Measurements from ENCODE around the gene NECTIN4.
"Not testable (repeated sequence)": the region's sequence is repeated elsewhere in the genome, so short reads cannot be mapped to it uniquely, and the experiment has no call there.

Gene NECTIN4

DNA sequence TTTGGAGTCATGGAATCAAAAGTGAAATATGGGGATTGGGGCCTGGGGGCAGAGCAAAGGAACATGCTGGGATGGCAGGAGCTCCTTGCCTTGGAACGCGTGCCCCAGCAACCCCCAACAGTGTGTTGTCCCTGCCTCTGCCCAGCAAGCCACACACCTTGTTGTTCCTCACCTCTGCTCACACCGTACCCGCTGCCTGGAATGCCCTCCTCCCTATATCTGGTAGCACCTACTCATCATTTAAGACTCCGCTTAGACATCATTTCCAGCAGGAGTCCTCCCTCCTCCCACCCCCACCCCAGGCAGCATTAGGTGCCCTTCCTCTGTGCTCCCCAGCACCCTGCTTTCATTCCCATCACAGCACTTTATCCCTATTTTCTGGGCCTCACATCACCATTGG, 7.8 kb downstream of the NECTIN4 start:
- no peak for DNase-seq

DNA sequence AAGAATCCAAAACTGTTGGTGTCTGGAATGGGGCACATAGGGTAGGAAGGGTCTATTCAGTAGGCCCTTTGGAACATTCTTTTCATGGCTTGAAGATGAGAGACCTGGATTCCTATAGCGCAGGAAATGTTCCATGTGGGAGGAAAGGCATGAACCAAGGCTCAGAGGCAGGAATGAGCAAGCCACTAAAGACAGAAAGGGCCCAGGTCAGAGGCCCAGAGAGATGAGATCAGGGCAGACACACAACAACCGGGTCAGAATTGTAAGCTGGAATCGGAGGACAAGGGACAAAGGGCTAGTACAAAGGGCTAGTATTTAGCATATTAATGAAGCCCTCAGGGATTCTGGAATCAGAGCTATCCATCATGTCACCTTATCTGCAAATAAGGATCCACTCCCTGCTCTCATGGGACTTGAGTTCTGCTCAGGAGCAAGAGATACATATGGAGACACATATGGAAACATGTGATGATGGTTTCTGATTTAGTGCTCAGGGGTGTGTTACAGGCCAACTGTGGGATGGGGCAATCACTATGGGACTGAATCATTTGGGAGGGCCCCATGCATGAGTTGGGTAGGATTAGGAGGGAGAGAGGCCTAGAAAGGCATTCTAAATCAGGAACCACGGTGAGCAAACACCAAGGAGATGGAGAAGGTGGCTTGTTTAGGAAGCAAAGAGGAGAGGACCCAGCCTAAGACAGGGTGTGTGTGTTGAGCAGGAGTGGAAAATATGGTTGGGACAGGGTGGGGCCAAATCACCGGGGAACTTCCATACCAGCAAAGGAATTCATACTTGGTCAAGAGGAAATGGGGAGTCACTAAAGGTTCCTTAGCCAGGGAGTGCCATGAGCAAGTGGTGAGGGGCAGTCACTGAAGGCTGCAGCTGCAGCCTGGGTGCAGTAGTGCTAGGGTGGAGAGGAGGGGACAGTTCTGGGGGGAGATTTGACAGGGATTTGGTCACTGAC, 8.6 kb downstream of the NECTIN4 start:
- no peak for DNase-seq

DNA sequence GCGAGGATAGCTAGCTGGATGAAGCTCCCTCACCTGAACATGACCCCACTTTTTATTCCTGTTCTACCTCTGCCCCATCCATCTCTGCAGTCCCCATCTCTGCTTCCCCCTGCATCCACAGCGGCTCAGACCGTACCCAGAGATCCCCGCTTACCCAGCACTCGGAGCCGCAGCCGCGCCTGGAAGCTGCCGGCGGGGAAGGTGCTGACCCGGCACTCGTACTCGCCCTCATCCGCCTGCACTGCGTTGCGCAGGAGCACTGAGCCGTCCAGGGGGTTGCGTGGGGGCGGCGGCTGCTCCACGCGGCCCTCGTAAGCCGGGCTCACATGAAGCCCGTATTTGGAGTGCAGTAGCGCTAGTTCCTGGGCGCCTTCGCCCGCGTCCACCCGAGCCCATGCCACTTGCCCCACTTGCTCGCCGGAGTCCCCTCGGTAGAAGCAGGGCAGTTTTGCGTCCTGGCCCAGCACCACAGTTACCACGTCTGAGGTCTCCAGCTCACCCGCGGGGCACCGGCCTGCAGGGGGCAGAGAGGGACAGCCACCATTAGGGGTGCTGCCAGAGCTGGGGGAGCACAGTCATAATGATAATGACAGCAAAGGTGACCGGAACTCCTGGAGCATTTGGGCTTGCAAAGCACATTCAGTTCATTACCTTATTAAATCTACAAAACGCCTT, 9.8 kb downstream of the NECTIN4 start:
- no peak for DNase-seq

DNA sequence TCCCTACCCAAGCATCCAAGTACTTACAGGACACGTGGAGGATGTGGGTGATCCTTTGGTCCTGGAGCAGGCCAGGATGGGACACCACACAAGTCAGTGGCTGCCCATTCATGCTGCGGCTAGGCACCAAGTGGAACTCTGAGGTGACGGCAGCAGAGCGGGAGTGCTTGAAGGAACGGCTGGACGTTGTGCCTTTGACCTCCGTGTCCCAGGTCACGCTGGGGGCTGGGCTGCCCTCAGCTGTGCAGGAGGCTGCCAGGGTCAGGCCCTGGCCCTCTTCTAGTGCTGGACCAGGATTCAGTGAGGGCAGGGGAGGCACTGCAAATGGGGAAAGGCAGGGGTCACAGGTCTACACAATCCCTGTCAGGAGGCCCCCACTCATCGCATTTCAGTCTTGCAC, 11.9 kb downstream of the NECTIN4 start:
- no peak for DNase-seq

DNA sequence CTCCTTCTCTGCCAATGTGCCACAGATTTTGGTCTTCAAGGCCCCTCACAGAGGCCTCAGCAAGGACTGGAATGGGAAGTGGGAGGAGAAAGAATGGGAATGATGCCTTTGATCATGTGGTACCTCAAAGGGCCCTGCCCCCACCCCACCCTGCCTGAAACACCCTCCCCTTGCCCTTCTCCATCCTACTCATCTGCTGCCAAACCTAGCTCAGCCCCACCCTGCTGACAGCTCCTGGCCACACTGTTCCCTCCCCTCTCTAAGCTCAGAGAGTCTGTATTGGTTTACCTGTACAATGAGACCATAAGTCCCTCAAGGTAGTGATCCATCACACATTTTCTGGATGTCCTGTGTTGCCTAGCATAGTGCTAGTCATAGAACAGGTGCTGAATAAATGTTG, 12.9 kb downstream of the NECTIN4 start:
- no peak for DNase-seq

DNA sequence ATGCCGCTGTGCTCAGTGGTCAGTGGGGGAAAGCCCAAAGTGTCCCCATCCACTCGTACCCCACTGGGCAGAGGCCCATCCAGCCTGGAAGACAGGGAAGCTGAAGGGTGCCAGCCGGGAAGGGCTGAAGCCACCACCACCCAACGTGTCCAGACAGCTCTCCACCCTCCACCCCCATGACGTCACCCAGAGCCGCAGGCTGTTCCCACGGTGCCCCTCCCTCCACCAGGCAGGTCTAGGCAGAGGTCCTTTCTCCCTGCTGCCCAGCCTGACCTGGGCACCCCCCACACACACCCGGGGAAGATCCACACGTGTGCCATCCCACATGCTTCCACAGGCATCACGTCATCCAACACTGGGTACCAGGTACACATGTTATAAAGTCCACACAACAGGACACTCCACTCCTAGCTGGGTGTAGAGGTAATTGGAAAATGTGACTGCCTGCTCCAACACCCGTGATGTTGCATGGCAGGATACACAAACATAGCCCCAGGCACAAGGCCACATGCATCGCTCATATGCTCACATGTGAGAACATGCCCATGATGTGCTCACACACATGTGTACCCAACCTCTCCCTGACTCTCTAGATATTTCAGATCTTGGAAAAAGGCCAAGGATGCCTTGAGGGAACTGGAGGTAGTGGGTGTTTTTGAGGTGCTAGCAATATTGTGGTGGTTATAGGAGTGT, 14.5 kb downstream of the NECTIN4 start:
- DNase-seq, result no peak

DNA sequence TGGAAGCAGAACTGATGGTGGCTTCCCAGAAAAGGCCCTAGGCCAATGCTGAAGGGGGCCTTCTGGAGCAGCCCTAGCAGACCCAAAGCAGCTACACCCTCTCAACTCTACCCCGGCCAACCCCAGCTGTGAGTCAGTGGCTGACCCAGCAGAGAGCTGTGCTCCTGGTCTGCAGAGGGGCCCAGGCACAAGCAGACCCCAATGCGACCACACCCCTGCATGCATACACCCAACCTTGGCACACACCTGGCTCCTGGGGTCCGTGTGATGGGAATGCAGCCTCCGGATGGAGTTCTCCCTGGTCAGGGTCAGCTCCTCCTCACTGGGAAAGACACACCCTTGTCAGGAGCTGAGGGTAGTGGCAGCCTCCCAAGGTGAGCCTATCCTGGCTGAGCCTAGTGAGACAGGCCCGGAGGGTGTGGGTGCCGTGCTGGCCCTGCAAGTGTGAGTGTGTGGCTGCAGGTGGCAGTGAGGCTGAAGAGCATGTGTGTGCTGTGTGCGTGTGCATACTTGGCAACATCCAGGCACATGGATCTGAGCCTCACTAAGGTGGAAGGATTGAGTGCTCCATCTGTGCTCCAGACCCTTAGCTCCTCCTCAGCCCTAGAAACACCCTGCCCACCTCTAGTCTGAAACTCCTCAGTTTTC, 15.8 kb downstream of the NECTIN4 start:
- no peak for DNase-seq

DNA sequence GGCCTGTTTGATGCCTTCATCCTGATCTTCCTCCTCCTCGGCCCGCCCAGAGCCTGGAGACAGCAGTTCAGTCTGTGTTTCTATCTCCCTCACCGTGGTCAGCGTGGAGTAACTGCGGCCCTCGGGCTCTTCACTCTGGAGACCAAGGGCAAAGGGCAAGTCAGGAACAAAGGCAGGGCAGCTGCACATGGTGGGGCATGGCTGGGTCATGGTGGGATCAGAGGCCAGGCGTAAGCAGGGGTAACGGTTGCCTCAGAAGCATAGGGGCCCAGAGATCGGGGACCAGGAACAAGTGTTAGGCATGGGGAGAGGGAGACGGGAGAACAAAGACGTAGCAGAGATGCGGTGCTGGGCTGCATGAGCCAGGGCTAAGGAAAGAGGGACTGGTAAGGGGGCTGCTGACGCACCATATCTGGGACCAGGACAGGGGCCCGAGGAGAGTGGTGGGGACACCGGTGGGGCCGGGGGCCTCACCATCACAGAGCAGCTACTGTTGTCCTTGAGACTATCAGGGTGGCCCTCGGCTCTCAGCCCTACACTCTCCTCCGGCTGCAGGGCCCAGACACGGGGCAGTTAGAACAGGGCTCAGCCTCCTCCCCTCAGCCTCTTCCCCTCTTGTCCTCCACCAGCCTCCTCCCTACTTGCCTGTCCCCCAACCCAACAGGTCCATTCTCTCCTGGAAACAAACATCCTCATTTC, 16.5 kb downstream of the NECTIN4 start:
- DNase-seq, result no peak

DNA sequence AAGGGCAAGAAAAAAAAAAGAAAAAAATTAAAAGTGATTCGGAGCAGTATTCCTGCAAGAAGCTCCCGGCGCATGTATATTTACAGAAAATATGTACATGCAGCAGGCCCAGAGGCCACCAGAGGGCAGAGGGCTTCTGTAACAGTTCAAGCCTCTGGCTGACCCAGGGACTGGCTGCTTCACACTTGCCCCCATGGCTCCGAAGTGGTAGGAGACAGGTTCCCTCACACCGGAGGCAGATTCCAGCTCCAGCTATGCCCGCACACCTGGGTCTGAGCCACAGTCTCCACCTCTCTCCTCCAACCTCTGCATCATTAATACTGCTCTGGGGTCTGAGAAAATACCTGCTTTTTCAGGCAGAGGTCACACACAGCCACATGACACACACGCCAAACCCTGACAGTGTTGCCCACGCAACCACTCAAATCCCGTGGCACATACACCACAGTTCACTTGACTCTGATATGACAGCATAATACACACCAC, 17.4 kb downstream of the NECTIN4 start:
- DNase-seq, result no peak

DNA sequence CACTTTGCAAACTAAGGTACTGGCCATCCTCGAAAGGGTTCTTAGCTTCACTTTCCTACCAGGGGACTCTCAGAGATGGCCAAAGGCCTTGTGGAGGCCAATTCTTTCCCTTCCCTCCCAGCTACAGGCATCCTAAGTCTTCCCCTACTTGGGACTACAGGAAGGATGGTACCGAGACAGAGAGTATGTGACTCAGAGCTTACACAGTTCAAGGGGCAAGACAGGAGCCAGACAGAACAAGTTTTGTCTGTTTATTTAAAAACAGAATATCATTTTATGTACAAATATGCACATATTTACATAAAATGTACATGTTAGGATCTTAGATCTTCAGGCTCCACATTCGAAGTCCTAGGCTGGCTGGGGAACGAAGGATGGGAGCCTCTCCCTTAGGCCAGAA, 18.6 kb downstream of the NECTIN4 start:
- no peak for DNase-seq

DNA sequence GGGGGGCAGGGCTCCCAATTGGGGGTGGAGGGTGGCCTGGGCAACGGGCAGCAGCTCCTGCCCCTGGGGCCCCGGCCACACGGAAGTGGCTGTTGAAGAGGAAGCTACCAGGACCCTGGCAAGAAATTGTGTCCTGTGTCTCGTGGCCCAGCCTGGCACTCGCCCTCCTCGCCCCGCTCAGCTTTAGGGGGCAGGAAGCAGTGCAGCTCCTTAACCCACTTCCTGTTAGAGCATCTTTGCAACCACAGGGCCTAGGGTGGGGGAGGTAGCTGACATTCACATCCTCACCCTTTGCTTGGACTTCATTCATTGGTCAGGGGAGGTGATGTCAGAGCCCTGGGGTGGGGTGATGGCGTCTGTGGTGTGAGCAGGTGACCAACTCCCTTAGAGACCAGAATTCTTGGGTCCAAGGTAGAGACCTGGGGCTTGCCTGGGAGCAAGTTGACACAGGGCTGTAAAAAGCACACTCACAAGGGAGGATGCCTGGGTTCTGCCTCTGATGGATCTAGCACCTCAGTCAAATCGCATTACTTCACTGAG, 19.6 kb downstream of the NECTIN4 start, which contains the start of gene ARHGAP30:
TSS of gene ARHGAP30 (minus strand) at position 161 of the 540 bp plus-strand sequence. CDS start 267 bp downstream, outside the sequence.
- DNase-seq, result peak; percentile 88

DNA sequence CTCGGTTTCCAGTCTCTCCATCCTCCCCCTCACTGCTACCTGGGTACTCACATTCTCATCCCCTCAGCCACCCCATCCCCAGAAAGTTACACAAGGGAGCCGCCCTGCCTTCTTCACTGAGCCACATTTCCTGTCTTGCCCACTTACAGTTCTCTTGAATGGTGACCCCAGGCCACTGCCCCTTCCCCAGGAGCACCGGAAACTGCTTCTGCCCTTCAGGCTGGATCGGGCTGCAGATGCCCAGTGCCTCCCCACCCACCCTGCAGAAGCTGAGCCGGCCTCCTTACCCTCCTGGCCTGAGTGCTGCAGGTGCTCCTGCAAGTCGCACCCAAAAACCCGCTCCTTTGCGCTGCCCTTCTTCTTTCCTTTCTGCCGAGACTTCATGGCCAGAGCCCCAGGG, 20.1 kb downstream of the NECTIN4 start:
- DNase-seq, result no peak

DNA sequence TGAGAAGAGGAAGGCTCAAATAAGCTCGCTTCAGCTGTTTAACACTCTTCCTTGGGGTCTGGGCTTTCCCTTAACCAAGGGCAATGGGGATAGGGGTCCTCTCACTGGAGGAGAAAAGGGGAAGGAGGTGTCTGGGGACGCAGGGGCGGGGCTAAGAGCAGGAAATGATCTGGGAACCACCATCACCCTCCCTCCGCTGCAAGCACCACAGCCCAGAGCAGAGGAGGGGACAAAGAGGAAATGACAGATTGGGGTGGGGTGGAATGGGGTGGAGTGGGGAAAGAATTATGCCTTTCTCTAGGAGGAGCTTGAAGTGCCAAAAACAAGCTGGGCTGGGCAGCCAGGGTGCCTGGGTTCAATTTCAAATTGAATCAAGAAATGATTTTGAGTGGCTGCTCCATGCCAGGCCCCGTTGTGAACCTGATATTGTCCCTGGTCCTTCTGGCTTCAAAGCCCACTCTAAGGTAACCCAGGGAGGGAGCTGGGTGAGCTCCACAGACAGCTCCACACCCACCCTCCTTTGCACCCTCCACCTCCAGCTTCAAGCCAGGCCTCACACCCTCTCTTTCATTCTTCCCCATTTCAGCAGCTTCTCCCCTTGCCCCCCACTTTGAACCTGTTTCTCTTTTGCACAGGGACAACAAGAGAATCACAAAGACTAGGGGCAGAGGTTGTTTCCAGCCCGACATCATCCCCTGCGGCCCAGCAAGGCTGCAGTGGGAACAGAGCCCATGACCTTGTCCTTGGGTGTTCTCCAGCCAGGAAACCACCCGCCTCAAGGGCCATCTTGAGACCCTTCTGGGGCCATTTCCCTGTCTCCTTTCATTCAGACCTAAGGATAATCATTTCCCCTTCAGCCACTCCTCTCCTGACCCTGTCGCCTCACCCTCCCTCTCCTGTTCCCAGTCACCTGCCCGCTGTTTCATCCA, 20.8 kb downstream of the NECTIN4 start:
- peak; percentile 87 for DNase-seq

DNA sequence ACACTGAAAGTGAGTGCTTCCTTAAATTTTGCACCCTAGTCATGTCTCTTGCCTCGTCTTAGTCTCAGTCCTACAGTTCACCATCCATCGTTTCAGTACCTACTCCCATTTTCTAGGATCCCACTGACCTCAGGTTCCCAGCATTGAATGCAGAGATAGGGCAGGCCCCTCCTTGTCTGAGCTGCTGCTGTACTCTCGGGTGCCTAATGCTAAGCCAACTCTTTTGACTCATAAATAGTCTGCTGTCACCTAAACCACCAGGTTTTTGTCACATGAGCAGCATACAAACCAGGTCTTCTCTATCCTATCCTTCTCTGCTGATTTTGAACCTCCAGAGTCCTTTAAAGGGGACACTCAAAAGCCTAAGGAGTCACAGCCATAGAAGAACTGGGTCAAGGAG, 22.7 kb downstream of the NECTIN4 start:
- DNase-seq, result no peak

DNA sequence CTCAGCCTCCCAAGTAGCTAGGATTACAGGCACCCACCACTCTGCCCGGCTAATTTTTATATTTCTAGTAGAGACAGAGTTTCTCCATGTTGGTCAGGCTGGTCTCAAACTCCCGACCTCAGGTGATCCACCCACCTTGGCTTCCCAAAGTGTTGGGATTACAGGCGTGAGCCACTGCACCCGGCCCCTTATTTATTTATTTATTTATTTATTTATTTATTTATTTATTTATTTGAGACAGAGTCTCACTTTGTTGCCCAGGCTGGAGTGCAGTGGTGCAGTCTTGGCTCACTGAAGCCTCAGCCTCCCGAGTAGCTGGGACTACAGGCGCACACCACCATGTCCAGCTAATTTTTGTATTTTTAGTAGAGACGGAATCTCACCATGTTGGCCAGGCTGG, 23.7 kb downstream of the NECTIN4 start:
- not testable (repeated sequence) for DNase-seq

DNA sequence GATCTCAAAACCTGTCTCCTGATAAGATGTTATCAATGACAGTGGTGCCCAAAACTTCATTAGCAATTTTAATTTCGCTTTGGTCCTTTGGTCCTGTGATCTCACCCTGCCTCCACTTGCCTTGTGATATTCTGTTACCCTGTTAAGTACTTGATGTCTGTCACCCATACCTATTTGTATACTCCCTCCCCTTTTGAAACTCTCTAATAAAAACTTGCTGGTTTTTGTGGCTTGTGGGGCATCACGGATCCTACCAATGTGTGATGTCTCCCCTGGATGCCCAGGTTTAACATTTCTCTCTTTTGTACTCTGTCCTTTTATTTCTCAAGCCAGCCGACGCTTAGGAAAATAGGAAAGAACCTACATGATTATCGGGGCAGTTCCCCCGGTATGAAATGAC, 25.4 kb downstream of the NECTIN4 start:
- not testable (repeated sequence) for DNase-seq

DNA sequence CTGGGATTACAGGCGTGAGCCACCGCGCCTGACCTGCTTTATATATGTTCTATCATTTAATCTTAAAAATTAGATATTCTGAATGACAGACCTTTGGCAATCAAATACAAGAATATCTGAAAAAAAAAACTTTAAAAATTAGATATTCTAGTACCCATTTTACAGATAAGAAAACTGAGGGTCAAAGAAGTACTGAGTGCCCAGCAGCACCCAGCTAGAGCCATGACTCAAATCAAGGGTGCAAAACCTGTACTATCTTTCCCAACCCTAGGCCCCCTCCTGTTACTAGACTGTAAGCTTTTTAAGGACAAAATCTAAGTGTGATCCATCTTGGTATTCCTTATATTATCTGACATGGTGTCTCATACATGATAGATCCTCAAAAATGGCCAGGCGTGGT, 27.9 kb downstream of the NECTIN4 start:
- no peak for DNase-seq

DNA sequence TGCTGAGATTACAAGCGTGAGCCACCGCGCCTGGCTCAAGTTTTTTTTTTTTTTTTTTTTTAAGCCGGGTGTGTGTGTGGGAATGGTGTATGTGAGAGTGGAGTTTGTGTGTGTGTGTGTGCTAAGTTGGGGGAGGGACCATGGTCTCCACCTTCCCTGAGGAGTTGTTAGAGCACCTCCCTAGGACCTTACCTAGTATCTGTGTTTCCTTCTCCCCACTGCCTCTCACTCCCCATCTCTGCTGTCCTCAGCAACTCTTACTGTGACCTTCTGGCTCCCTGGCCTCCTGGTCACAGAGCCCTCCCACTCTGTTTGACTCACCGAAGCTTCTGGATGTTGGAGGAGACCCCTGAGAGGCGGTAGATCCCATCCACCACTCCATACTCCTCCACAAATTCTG, 30.1 kb downstream of the NECTIN4 start:
- no peak for DNase-seq

DNA sequence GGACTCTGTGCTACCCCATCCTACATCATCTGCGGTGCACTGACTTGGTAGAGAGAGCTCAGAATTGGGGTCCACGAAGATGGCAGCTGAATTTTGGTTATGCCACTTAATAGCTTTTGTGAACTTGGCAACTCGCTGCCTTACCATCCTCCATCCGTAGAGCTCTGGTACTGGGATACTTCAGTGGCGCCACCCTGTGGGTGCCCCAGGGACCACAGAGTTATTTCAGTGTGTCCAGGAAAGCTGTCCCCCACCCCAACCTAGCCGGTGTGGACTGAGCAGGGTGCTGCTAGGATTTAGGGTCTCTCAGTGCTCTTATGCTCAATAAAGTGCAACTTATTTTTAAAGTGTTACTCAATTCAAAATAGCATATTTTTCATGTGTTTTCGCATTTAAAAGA, 34.6 kb downstream of the NECTIN4 start:
- no peak for DNase-seq

DNA sequence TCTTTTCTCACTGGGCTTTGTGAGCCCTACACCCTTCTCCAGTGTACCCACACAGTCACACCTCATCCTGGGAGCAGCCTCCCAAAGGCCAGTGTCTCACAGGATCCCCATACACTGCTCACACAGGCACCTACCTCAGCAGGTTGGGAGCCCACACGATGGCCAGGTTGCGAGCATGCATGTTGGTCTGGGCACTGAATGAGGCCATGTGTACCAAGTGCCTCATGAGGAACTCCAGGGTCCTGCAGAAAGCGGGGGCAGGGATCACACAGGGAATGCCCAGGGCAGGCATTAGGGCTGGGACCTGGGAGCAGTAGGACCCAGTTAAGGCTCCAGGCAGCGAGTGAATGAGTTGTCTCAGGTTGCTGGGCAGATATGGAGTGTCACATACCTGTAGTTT, 35.1 kb downstream of the NECTIN4 start:
- DNase-seq, result no peak

DNA sequence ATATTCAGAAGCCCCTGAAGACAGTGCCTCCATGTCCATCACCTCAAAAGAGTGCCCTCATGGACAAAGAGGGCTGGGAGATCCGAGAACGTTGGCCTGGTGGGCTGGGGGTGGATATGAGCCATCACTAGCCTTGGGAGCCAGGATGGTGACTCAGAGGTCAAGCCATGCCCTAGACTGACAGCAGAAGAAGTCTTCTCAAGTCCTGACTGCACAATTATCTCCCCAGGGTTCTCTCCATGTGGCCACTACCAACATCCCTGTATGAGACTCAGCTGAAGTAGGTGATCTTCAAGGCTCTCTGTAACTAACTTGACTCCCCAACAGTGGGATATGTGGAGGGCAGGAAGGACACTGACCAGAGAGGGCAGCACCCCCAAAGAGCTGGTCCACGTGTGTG, 36.5 kb downstream of the NECTIN4 start:
- DNase-seq, result no peak
